Stimulated activated CD4-positive, alpha-beta T cell treated with anti-CD3 and anti-CD28 coated beads, TNF-alpha, amount 100 ng/mL, for 24 hours (primary cell): Measurements from ENCODE around the gene TSHZ1.
"Not testable (repeated sequence)": the region's sequence is repeated elsewhere in the genome, so short reads cannot be mapped to it uniquely, and the experiment has no call there.

Source experiments
- DNase-seq, 3 experiments: peaks; one replicate each; pipeline ENCODE4 v3.0.0-alpha.2; 2020; ENCODE audit warnings: low read depth in 3 of 3

TSHZ1 gene

GRCh38 chr18:75314606-75315005 is 104.0 kb downstream of the TSHZ1 start:
- no peak for DNase-seq

GRCh38 chr18:75316223-75316622 is 105.6 kb downstream of the TSHZ1 start:
- DNase-seq, result no peak

GRCh38 chr18:75316826-75317225 is 106.2 kb downstream of the TSHZ1 start:
- no peak for DNase-seq

- DNase-seq, result no peak
Observed at GRCh38 chr18:75317300-75317699, 106.7 kb downstream of the TSHZ1 start.

GRCh38 chr18:75317703-75318102 is 107.1 kb downstream of the TSHZ1 start:
- DNase-seq, result no peak

GRCh38 chr18:75319905-75320304 is 109.3 kb downstream of the TSHZ1 start:
- DNase-seq, result no peak

GRCh38 chr18:75320506-75320905 is 109.9 kb downstream of the TSHZ1 start:
- DNase-seq, result no peak

GRCh38 chr18:75321431-75321830 is 110.8 kb downstream of the TSHZ1 start:
- DNase-seq, result no peak

- no peak for DNase-seq
Observed at GRCh38 chr18:75322206-75322605, 111.6 kb downstream of the TSHZ1 start.

GRCh38 chr18:75323821-75324585 is 113.4 kb downstream of the TSHZ1 start:
- no peak for DNase-seq

- no peak for DNase-seq
Observed at GRCh38 chr18:75324686-75325257, 114.2 kb downstream of the TSHZ1 start.

GRCh38 chr18:75329753-75330152 is 119.2 kb downstream of the TSHZ1 start:
- not testable (repeated sequence) for DNase-seq

- no peak for DNase-seq
Observed at GRCh38 chr18:75330308-75330707, 119.7 kb downstream of the TSHZ1 start.

GRCh38 chr18:75334869-75335268 is 124.3 kb downstream of the TSHZ1 start:
- no peak for DNase-seq

GRCh38 chr18:75335511-75335910 is 124.9 kb downstream of the TSHZ1 start:
- DNase-seq, result no peak

- DNase-seq, result no peak
Observed at GRCh38 chr18:75336767-75337166, 126.2 kb downstream of the TSHZ1 start.

- DNase-seq, result no peak
Observed at GRCh38 chr18:75337348-75337747, 126.8 kb downstream of the TSHZ1 start.

- DNase-seq, result no peak
Observed at GRCh38 chr18:75338631-75339030, 128.0 kb downstream of the TSHZ1 start.
